ENCODE results near the gene ABCA13.
A peak's percentile ranks its signal among the peaks of the same experiment; 100 is the strongest.
"Not testable (repeated sequence)": the region's sequence is repeated elsewhere in the genome, so short reads cannot be mapped to it uniquely, and the experiment has no call there.

The ABCA13 gene, protein sequence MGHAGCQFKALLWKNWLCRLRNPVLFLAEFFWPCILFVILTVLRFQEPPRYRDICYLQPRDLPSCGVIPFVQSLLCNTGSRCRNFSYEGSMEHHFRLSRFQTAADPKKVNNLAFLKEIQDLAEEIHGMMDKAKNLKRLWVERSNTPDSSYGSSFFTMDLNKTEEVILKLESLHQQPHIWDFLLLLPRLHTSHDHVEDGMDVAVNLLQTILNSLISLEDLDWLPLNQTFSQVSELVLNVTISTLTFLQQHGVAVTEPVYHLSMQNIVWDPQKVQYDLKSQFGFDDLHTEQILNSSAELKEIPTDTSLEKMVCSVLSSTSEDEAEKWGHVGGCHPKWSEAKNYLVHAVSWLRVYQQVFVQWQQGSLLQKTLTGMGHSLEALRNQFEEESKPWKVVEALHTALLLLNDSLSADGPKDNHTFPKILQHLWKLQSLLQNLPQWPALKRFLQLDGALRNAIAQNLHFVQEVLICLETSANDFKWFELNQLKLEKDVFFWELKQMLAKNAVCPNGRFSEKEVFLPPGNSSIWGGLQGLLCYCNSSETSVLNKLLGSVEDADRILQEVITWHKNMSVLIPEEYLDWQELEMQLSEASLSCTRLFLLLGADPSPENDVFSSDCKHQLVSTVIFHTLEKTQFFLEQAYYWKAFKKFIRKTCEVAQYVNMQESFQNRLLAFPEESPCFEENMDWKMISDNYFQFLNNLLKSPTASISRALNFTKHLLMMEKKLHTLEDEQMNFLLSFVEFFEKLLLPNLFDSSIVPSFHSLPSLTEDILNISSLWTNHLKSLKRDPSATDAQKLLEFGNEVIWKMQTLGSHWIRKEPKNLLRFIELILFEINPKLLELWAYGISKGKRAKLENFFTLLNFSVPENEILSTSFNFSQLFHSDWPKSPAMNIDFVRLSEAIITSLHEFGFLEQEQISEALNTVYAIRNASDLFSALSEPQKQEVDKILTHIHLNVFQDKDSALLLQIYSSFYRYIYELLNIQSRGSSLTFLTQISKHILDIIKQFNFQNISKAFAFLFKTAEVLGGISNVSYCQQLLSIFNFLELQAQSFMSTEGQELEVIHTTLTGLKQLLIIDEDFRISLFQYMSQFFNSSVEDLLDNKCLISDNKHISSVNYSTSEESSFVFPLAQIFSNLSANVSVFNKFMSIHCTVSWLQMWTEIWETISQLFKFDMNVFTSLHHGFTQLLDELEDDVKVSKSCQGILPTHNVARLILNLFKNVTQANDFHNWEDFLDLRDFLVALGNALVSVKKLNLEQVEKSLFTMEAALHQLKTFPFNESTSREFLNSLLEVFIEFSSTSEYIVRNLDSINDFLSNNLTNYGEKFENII (N-terminal part only)

DNA sequence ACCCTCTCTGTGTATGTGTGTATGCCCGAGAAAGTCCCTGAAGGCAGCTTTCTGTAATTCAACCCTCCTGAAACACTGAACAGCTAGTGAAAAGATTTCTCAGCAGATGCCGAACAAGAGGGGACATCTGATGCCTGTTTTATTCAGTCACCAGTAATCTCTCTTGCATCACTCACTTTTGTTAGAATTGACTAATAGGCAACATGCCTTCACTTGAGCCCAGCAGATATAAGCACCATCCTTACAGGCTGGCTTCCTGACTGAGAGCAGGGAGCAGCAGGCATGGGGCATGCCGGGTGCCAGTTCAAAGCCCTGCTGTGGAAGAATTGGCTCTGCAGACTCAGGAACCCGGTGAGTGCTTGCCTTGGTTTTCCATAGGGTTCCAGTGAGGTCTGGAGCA lies at the start of gene ABCA13:
ABCA13 (plus strand) TSS at position 257 of the 400 bp plus-strand sequence; CDS start at position 283, 26 bp downstream.
- no peak for DNase-seq

DNA sequence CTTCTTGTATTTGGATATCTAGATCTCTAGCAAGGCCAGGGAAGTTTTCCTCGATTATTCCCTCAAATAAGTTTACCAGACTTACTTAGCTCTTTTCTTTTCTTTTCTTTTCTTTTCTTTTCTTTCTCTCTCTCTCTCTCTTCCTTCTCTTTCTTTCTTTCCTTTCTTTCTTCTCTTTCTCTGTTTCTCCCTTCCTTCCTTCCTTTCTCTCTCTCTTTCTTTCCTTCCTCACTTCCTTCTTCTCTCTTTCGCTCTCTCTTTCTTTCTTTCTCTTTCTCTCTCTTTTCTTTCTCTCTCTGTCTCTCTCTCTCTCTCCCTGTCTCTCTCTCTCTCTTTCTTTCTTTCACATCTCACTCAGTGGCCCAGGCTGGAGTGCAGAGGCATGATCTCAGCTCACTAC lies 45.2 kb upstream of the ABCA13 start:
- DNase-seq, result no peak

DNA sequence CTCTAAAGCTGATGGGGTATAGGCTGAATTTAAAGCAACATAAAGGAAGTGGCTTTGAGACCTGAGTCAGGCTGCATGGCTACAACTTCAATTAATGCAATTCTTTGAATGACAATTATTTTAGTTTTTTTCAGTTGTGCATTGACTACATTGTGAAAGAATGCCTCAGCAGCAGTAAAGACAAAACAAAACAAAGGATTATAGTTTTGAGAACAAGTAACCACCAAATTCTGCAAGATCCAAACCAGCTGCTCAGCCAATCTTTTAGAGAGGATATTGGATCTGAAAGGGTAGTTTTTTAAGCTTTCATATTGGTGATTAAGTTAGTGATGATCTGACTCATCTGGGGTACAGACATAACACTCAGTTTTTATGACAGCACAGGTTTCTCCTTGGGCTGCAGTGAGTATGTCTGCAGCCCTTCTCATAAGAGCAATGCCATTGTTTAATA lies 40.6 kb upstream of the ABCA13 start:
- no peak for DNase-seq

DNA sequence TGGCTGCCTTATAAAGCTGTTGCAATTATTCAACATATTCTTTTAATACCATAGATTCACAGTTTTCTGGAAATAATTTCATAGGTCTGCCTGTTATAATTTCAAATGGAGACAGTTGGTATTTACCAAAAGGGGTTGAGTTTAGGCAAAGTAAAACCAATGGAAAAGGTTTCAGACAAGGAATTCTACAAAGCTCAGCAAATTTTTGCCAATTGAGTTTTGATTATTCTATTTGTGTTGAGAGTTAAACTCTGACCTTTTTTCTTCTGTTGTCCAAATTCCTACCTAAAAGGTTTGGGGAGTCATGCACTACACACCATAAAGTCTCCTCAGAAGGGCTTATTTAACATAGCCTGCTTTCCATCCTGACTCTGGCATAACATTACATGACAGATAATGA lies 38.5 kb upstream of the ABCA13 start:
- no peak for DNase-seq

DNA sequence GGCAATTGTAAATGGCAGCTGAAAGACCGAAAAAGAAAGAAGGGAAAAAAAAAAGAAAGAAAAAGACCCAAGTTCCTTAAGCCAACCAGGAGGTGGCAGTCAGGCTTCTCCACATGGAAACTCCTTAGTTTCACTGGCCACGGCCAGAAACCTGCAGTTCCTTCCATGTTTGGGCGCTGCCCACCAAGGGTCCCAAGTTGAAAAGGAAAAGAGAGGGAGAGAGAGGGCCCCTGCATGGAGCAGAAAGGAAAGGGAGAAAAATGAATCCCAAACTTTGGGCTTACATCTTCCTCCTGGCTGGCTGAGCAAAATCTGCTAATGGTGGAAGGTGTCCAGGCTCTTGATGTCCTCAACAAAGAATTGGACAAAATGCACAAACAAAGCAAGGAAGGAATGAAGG lies 31.8 kb upstream of the ABCA13 start:
- no peak for DNase-seq

GRCh38 chr7:48140001-48140681 lies 31.1 kb upstream of the ABCA13 start:
- DNase-seq, result no peak

DNA sequence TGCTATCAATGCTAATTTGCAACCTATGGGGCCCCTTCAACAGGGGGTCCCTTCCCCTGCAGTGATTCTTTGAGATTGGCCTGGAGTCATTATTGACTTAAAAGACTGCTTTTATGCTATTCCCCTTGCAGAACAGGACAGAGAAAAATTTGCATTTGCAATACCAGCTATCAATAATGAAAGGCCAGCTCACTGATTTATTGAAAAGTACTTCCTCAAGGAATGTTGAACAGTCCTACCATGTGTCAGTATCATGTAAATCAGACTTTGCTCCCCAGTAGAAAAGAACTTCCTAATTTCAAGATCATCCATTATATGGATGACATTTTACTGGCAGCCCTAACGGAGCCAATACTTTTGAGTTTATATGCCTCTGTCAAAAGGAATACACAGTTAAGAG lies 29.7 kb upstream of the ABCA13 start:
- no peak for DNase-seq

DNA sequence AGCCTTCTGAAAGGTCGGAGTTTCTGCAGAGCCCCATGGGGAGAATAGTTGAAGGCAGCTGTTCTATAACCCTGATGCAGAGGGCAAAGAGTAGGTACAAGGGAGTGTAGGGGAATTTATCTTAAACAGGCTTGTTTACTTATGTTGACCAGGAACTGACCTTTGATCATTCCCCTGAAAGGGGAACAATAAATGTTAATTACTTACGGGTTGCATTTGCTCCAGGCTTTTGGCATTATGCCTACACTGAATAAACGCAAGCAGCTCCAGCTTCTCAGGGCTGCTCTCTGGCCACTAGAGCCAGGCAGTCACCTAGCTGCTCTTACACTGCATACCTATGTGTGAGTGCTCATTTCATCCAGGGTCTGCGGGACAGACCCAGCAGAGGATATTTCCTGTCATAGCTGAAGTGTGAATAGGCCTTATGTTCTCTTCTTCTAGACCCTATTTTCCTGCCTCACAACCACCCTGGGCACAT lies 26.9 kb upstream of the ABCA13 start:
- no peak for DNase-seq

DNA sequence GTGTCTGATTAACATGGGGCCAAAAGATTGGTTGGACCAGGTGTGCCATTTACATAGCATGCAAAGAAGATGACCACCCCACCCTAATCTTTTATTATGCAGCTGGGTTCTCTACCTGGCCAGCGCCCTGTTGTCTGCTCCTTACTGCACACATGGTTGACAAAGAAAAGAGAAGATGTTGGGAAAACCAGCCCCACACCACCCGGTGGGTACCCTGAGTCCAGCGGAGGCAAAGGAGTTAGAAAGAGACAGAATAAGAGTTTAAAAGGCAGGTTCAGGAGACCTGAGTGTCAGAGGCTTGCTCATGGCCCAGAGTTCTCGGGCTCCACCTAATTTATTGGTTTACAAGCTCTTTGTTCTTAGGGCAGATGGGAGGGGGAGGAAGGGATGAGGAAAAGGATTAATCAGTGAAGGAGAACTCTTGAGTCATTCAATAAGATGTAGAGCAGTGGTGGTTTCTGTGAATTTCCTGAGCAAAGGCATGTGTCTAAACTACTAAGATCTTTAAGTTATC lies 24.1 kb upstream of the ABCA13 start:
- DNase-seq, result no peak

DNA sequence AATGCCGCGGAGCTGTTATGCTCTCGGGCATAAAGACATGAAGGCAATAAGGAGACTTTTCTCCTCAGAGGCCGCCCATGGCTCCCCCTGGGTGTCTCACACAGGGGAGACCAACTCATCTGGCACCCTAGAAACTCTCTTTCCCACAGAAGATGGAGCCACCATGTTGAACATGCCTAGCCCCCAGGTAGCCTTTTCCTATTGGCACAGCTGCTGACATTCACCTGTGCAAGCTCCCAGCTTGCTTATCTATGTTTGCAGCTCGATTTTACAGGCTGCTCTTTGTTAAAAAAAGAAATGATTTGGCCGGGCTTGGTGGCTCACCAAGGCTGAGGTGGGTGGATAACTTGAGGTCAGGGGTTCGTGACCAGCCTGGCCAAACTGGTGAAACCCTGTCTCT lies 23.6 kb upstream of the ABCA13 start:
- DNase-seq, result not testable (repeated sequence)

DNA sequence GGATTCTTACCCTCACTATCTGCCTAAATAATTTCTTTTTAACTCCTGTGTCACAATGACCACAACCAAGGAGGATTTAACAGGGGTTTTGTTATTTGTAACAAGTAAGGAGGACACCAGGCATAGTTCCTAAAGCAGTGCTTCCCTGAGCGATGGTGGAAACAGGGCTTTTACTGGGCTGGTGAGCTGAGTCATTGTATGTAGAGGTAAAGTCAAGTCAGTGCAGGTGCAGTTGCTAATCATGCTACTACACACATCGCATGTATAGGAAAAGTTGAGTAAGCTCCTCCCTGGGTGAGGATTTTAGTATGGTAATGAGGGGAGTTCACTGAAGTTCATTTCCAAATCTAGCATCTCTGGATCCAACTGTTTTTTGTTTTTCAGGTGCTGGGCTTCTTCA lies 22.9 kb upstream of the ABCA13 start:
- no peak for DNase-seq

GRCh38 chr7:48149058-48149457 lies 22.2 kb upstream of the ABCA13 start:
- DNase-seq, result no peak

DNA sequence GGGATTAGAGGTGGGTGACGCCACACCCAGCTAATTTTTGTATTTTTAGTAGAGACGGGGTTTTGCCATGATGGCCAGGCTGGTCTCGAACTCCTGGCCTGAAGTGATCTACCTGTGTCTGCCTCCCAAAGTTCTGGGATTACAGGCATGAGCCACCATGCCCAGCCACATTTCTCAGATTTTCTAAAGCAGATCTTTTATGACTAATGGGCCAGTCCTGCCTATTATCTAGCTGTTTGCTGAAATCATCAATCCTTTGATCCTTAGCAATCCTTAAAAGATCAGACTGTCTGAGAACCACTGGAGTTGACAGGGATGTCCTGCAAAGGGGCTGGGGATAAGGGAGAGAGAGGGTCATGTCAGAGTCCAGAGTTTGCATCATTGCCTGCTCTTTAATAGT lies 21.2 kb upstream of the ABCA13 start:
- no peak for DNase-seq

DNA sequence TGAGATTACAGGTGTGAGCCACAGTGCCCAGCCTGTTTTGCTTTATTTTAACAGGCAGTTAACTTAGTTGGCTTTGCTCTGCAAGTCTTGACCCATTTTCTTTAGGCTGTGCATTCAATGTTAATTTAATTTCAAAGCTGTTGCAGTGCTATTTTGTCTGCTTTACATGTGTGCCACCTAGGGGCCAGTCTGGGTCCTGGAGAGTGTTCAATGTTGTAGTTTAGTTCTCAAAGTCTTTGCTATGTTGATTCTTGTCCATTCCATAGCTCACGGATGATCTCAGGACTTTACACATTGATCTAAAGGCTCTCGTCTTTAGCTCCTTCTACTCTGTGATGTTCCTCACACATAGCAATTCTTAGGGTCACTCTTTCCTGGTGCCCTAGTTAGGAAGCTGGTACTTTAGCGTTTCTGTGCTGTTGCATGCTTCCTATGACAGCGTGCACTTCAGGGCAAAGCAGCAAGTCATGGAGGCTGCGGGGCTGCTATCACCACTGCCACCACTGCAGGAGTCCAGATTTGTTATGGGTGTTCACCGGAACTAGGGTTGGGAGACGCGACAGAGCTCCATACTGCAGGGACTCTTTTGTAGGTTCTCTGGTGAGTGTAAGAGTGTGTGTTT lies 16.4 kb upstream of the ABCA13 start:
- peak; percentile 16 for DNase-seq

GRCh38 chr7:48158404-48158803 lies 12.9 kb upstream of the ABCA13 start:
- no peak for DNase-seq

GRCh38 chr7:48161407-48162125 lies 9.7 kb upstream of the ABCA13 start:
- no peak for DNase-seq

GRCh38 chr7:48165157-48165556 lies 6.1 kb upstream of the ABCA13 start:
- DNase-seq, result no peak

GRCh38 chr7:48168159-48168558 lies 3.1 kb upstream of the ABCA13 start:
- peak; percentile 12 for DNase-seq

DNA sequence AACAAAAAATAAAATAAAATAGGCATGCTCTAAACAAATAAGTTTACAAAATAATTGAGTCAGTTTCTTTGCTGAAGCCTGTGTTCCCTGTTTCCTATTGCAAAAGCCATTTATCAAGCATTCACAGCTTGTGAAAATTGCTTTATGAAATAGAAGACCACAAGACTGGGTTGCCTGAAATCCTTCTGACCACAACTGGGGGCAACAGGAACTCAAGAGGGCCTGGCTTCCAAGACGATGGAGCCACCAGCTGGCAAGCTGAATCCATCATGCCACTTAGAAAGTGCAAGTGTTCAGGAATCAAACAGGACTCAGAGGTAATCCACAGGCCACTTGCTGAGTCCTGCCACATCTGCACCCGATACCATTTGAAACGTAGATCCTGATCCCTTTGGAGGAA lies 752 bp upstream of the ABCA13 start:
- DNase-seq, result peak; percentile 12

- DNase-seq, result no peak
These were observed 2.1 kb downstream of the ABCA13 start for GRCh38 chr7:48173313-48173712.

Data from GDM1 (cell line).